Breast epithelium (tissue), 4 donors: ENCODE results near the gene METTL4. TPM values are rescaled to one million over a fixed set of nuclear protein-coding genes. Genes with fewer than 3 reads are reported as not detected.

Source experiments
- DNase-seq, 2 donors: peaks; one replicate each; pipeline ENCODE4 v3.0.0-alpha.2; 2019; ENCODE audit warnings: low spot score in 2 of 2
- H3K27ac ChIP-seq, 2 donors: fragments of 200-600 bp; sonication (generic) in 1 of 2; one replicate each; pipeline ENCODE4 v1.5.1; 2016 to 2019; ENCODE audit warnings: mild to moderate bottlenecking in 1 of 2
- H3K27me3 ChIP-seq, 2 donors: fragments of 200-600 bp; sonication (generic) in 1 of 2; one replicate each; pipeline versions ENCODE4 v1.5.1 to v1.6.0; 2017 to 2019; ENCODE audit warnings: control low read depth in 1 of 2, mild to moderate bottlenecking in 1 of 2
- H3K36me3 ChIP-seq: fragments of 200-600 bp; one replicate; pipeline ENCODE4 v1.5.1; 2019
- H3K4me1 ChIP-seq, 2 donors: fragments of 200-600 bp; sonication (generic); one replicate each; pipeline ENCODE4 v1.5.1; 2016 to 2019; ENCODE audit warnings: control low read depth in 1 of 2
- H3K4me3 ChIP-seq, 3 donors: fragments of 200-600 bp; sonication (generic); 1 replicate in 2 of 3; 2 replicates in 1 of 3; pipeline ENCODE4 v1.5.1; 2016 to 2019; ENCODE audit warnings: mild to moderate bottlenecking in 3 of 3, moderate library complexity in 2 of 3
- H3K9me3 ChIP-seq, 2 donors: fragments of 200-600 bp; sonication (generic) in 1 of 2; one replicate each; pipeline ENCODE4 v1.5.1; 2016 to 2019; ENCODE audit warnings: control low read depth in 1 of 2
- POLR2A ChIP-seq: fragments of 450-650 bp; IDR thresholded peaks from one replicate; pipeline ENCODE4 v1.6.1; 2016; ENCODE audit warnings: antibody characterized with exemption, mild to moderate bottlenecking, moderate library complexity
- POLR2AphosphoS5 ChIP-seq, 3 donors: sonication (generic); formaldehyde crosslinking; IDR thresholded peaks; one replicate each; pipeline ENCODE4 v1.6.1; 2017; ENCODE audit warnings: antibody characterized with exemption in 3 of 3
- intact Hi-C: fragments of 100-400 bp; cut with DNase I; formaldehyde crosslinking; loops from one replicate; pipeline ENCODE4 v1.15.1; 2023; ENCODE audit warnings: low total_unique reads
- total RNA-seq, 3 donors: library from RNA; depleted of rRNA; stranded (reverse); fragments of >200 nt; gene quantifications; one replicate each; pipeline ENCODE4 v1.1.0, GENCODE V29; 2016
- TF ChIP-seq, protein P1 (sequence below), 3 donors: fragments of 450-650 bp; IDR thresholded peaks; one replicate each; pipeline ENCODE4 v1.5.1; 2016 to 2017; ENCODE audit warnings: antibody characterized with exemption in 3 of 3, mild to moderate bottlenecking in 3 of 3, moderate library complexity in 3 of 3

METTL4 gene
- total RNA-seq, 3 donors from 2014 or later = 4.0 to 11.3 (median 7.2) TPM

DNA sequence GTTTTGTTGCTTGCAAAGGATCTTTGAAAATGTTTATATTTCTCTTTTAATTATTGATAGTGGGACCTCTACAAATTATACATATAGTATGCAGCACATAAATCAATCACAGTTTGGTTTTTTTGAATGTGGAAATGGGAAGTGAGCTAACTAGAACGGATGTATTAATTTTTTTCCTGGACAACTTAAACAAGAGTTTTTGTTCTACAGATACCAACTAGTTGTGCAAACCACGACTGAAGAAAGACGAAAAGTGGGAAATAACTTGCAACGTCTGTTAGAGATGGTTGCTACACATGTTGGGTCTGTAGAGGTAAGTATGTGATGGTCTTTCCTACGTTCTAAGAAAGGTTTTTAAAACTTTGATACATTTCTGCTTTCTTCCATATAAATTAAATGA lies 39.2 kb upstream of the METTL4 start:
- Histone ChIP-seq H3K4me1 (no peaks in the 10 kb centered on the region), H3K36me3 (no peaks in the 10 kb centered on the region), H3K4me3 (no peak overlapping the region), H3K27ac (no peak overlapping the region), H3K27me3 (no peaks in the 10 kb centered on the region), H3K9me3 (no peaks in the 10 kb centered on the region)
- no peak for DNase-seq
- TF ChIP-seq, protein P1, sequence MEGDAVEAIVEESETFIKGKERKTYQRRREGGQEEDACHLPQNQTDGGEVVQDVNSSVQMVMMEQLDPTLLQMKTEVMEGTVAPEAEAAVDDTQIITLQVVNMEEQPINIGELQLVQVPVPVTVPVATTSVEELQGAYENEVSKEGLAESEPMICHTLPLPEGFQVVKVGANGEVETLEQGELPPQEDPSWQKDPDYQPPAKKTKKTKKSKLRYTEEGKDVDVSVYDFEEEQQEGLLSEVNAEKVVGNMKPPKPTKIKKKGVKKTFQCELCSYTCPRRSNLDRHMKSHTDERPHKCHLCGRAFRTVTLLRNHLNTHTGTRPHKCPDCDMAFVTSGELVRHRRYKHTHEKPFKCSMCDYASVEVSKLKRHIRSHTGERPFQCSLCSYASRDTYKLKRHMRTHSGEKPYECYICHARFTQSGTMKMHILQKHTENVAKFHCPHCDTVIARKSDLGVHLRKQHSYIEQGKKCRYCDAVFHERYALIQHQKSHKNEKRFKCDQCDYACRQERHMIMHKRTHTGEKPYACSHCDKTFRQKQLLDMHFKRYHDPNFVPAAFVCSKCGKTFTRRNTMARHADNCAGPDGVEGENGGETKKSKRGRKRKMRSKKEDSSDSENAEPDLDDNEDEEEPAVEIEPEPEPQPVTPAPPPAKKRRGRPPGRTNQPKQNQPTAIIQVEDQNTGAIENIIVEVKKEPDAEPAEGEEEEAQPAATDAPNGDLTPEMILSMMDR (IDR thresholded peaks at IDR 0.05) = no peak
- TF ChIP-seq POLR2A = no peak
- no peak for TF ChIP-seq POLR2AphosphoS5 (IDR thresholded peaks at IDR 0.05)
- intact Hi-C loops = no loop called here

DNA sequence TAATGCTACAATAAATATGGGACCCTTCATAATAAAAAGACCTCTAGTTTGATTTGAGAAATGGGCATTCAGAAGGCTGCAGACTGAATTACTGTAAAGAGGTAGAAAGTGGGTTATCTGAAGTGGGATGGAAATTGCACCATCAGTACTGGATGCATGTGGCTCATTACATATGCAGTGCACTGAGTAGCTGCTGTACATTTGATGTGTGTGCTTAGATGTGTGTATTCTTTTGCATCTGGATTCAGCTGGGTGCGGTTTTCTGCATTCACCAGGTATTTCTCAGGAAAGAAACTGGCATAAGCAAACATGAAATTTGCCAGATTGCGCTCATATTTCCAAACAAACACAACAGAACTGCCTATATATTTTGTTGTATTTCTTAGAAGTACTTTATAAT lies 38.3 kb upstream of the METTL4 start:
- no peak for DNase-seq
- H3K4me1 ChIP-seq = no peaks in the 10 kb centered on the region
- no peaks in the 10 kb centered on the region for H3K27me3 ChIP-seq
- no peaks in the 10 kb centered on the region for H3K36me3 ChIP-seq
- no peaks in the 10 kb centered on the region for H3K9me3 ChIP-seq
- intact Hi-C loops = loop anchor here (5.0 kb wide), 1 partner anchor 123 kb away; no protein-coding TSS in a partner anchor
- no peak overlapping the region for H3K27ac ChIP-seq
- TF ChIP-seq POLR2A = no peak
- TF ChIP-seq, protein P1 (IDR thresholded peaks at IDR 0.05) = no peak
- H3K4me3 ChIP-seq = no peak overlapping the region

DNA sequence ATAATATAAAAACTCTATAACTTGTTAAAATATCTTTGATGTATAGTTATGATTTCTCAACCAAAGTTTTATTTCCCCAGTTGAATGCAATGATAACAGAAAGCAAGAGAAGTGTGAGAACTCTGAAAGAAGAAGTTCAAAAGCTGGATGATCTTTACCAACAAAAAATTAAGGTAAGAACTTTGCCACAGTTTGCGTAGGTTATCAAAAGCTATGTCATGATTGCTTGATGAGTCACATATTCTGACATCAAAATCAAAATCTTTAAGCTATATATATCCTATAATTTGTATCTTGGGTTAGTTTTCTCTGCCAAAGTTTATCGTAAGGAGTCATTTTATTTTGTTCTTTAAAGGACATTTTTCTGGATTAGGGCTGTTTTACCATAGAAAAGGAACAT lies 35.0 kb upstream of the METTL4 start:
- no peaks in the 10 kb centered on the region for H3K36me3 ChIP-seq
- TF ChIP-seq, protein P1 (IDR thresholded peaks at IDR 0.05) = no peak
- TF ChIP-seq POLR2A = no peak
- no peaks in the 10 kb centered on the region for H3K27me3 ChIP-seq
- no peak for DNase-seq
- intact Hi-C loops = loop anchor here (5.0 kb wide), 1 partner anchor 126 kb away; no protein-coding TSS in a partner anchor
- H3K4me1 ChIP-seq = no peaks in the 10 kb centered on the region
- H3K4me3 ChIP-seq = no peak overlapping the region
- H3K27ac ChIP-seq = no peak overlapping the region
- no peaks in the 10 kb centered on the region for H3K9me3 ChIP-seq

DNA sequence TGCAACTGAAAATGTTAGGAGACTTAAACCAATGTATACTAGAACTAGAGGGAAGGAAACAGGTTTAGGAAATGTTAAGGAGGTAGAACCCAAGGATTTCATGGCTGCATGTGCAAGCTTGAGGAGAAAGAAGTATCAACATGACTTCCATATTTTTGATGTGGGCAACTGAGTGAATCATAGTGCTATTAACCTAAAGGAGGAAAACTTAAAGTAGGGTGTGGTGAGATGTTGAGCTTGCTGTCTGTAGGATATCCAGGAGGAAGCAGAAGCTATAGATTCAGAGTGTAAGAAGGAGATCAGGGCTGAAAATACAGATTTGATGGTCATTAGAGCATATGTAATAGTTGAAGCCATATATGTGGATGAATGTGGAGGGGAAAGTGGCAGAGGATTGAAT lies 31.5 kb upstream of the METTL4 start:
- Histone ChIP-seq H3K27ac (no peak overlapping the region), H3K4me1 (no peaks in the 10 kb centered on the region), H3K9me3 (no peaks in the 10 kb centered on the region), H3K36me3 (no peaks in the 10 kb centered on the region), H3K4me3 (no peak overlapping the region), H3K27me3 (no peaks in the 10 kb centered on the region)
- no peak for DNase-seq
- TF ChIP-seq, protein P1 (IDR thresholded peaks at IDR 0.05) = no peak
- TF ChIP-seq POLR2AphosphoS5 (IDR thresholded peaks at IDR 0.05) (no peak), POLR2A (no peak)
- intact Hi-C loops = no loop called here

DNA sequence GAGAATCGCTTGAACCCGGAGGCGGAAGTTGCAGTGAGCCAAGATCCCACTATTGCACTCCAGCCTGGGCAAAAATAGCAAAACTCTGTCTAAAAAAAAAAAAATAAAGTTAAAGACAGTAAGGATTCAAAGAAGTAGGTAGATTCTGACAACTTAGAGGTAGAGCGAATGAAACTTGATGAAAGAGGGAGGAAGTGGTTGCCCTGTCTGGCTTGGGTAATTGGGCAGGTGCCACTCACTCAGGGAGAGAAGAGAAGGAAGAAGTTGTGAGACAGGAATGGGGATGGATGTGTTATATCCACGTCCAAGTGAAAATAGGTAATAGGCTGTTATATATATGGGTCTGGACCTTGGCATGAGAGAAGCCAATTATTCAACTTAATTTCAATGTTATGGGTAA lies 26.3 kb upstream of the METTL4 start:
- Histone ChIP-seq H3K27ac (no peak overlapping the region), H3K27me3 (no peaks in the 10 kb centered on the region), H3K4me3 (no peak overlapping the region), H3K9me3 (no peaks in the 10 kb centered on the region), H3K4me1 (no peaks in the 10 kb centered on the region), H3K36me3 (no peaks in the 10 kb centered on the region)
- intact Hi-C loops = no loop called here
- DNase-seq = no peak
- no peak for TF ChIP-seq POLR2AphosphoS5 (IDR thresholded peaks at IDR 0.05)
- TF ChIP-seq POLR2A = no peak
- TF ChIP-seq, protein P1 (IDR thresholded peaks at IDR 0.05) = no peak
